GM18861 (cell line): ENCODE results near the gene MAP1LC3B.

Source experiments
- ATAC-seq: cut with Tn5 transposase; IDR thresholded peaks from one replicate; pipeline ENCODE4 v1.9.1; 2021; ENCODE audit not compliant: unreplicated experiment

Gene MAP1LC3B

GRCh38 chr16:87426423-87427215, 34.5 kb downstream of the MAP1LC3B start:
- no peak for ATAC-seq

- no peak for ATAC-seq
Measured at GRCh38 chr16:87431926-87432325, 39.8 kb downstream of the MAP1LC3B start.

- no peak for ATAC-seq
Measured at GRCh38 chr16:87432330-87432915, 40.3 kb downstream of the MAP1LC3B start.

GRCh38 chr16:87434146-87434667, 42.1 kb downstream of the MAP1LC3B start:
- ATAC-seq: no peak

GRCh38 chr16:87435372-87436224, 43.5 kb downstream of the MAP1LC3B start:
- no peak for ATAC-seq

- no peak for ATAC-seq
Measured at GRCh38 chr16:87436225-87437172, 44.4 kb downstream of the MAP1LC3B start.

GRCh38 chr16:87437327-87437726, 45.2 kb downstream of the MAP1LC3B start:
- ATAC-seq: no peak

GRCh38 chr16:87437911-87438610, 45.9 kb downstream of the MAP1LC3B start:
- no peak for ATAC-seq

GRCh38 chr16:87438611-87438985, 46.5 kb downstream of the MAP1LC3B start:
- no peak for ATAC-seq

GRCh38 chr16:87439926-87440325, 47.8 kb downstream of the MAP1LC3B start:
- ATAC-seq: no peak

GRCh38 chr16:87441886-87442580, 49.9 kb downstream of the MAP1LC3B start:
- no peak for ATAC-seq

- ATAC-seq: no peak
Measured at GRCh38 chr16:87442581-87442966, 50.4 kb downstream of the MAP1LC3B start.

- no peak for ATAC-seq
Measured at GRCh38 chr16:87443016-87443415, 50.9 kb downstream of the MAP1LC3B start.

- no peak for ATAC-seq
Measured at GRCh38 chr16:87443964-87444363, 51.8 kb downstream of the MAP1LC3B start.

- ATAC-seq: no peak
Measured at GRCh38 chr16:87445486-87445885, 53.4 kb downstream of the MAP1LC3B start.

GRCh38 chr16:87446479-87446878, 54.3 kb downstream of the MAP1LC3B start:
- ATAC-seq: no peak

- ATAC-seq: no peak
Measured at GRCh38 chr16:87447323-87447722, 55.2 kb downstream of the MAP1LC3B start.

GRCh38 chr16:87448866-87449265, 56.7 kb downstream of the MAP1LC3B start:
- no peak for ATAC-seq

- ATAC-seq: no peak
Measured at GRCh38 chr16:87451563-87452210, 59.6 kb downstream of the MAP1LC3B start.
